ENCODE data around the gene CCDC182.

- TF ChIP-seq CTCF (IDR thresholded peaks at IDR 0.05; ENCODE audit: low read depth, low read length) (no peak), POLR2A (IDR thresholded peaks at IDR 0.05; ENCODE audit: extremely low read depth, insufficient read length) (no peak)
Measured at GRCh38 chr17:57766318-57766943, 21.3 kb upstream of the CCDC182 start.
